Neural progenitor cell (in vitro differentiated cells): Measurements from ENCODE around the gene GNPAT.

ENCODE experiments used
- EZH2phosphoT487 ChIP-seq: fragments of 200-600 bp; sonication (generic); IDR thresholded peaks from 2 replicates; pipeline ENCODE4 v1.6.1; 2017; ENCODE audit warnings: antibody characterized with exemption
- TF ChIP-seq, protein P1 (sequence below): fragments of 200-600 bp; sonication (generic); IDR thresholded peaks from 2 replicates; pipeline ENCODE4 v1.5.1; 2017; ENCODE audit warnings: antibody characterized with exemption, mild to moderate bottlenecking

DNA sequence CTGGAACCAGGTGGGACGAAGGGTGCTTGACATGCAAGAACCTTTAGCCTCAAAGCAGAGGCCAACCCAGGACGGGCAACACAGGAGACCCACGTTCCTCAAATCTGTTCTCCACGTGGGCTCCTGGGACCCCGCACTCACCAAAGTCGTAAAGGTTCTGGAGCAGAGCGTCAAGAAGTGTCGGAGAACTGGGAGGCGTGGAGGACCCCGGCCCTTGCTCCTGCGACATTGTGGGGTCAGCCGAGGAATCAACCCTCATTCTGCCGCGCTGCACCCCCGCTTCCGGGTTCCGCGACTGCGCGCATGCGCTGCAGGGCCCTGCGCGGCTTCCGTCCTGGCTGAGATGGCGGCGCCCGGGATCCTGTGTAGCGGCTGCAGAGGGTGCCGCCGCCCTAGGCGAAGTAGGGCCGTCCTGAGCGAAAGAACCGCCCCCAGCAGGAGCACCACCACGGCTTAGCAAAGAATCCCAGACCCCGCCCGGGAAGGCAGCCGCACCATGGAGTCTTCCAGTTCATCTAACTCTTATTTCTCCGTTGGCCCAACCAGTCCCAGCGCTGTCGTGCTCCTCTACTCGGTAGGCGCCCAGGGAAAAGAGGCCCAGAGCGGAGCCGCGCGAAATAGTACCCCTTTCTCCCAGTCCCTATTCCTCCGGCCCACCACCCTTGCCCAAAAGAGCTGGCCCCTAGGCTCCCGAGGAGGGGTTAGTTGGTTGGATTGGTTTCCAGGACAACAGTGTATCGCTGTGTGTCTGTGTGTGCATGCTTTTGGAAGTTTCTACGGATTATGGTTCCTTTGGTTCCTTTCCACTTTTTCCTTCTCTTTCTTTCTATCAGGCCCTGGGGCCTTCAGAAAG is at the start of gene GNPAT:
- TF ChIP-seq, protein P1, sequence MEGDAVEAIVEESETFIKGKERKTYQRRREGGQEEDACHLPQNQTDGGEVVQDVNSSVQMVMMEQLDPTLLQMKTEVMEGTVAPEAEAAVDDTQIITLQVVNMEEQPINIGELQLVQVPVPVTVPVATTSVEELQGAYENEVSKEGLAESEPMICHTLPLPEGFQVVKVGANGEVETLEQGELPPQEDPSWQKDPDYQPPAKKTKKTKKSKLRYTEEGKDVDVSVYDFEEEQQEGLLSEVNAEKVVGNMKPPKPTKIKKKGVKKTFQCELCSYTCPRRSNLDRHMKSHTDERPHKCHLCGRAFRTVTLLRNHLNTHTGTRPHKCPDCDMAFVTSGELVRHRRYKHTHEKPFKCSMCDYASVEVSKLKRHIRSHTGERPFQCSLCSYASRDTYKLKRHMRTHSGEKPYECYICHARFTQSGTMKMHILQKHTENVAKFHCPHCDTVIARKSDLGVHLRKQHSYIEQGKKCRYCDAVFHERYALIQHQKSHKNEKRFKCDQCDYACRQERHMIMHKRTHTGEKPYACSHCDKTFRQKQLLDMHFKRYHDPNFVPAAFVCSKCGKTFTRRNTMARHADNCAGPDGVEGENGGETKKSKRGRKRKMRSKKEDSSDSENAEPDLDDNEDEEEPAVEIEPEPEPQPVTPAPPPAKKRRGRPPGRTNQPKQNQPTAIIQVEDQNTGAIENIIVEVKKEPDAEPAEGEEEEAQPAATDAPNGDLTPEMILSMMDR = no peak
- TF ChIP-seq EZH2phosphoT487 = no peak
